Gastroesophageal sphincter (tissue), 3 donors: ENCODE data around the gene UMPS.

Experiments
- EP300 ChIP-seq: sonication (generic); formaldehyde crosslinking; IDR thresholded peaks from one replicate; pipeline ENCODE4 v1.6.1; 2017; ENCODE audit warnings: antibody characterized with exemption, mild to moderate bottlenecking
- POLR2A ChIP-seq, 2 donors: fragments of 450-650 bp; IDR thresholded peaks; one replicate each; pipeline ENCODE4 v1.6.1; 2017; ENCODE audit warnings: antibody characterized with exemption in 2 of 2, mild to moderate bottlenecking in 2 of 2, moderate library complexity in 1 of 2
- POLR2AphosphoS5 ChIP-seq: sonication (generic); formaldehyde crosslinking; IDR thresholded peaks from one replicate; pipeline ENCODE4 v1.6.1; 2017; ENCODE audit warnings: antibody characterized with exemption
- TF ChIP-seq, protein P1 (sequence below), 4 experiments: fragments of 200-600 bp in 2 of 4; fragments of 450-650 bp in 2 of 4; sonication (generic) in 1 of 4; IDR thresholded peaks; one replicate each; pipeline ENCODE4 v1.5.1; 2017 to 2019; ENCODE audit warnings: antibody characterized with exemption in 4 of 4, mild to moderate bottlenecking in 2 of 4, moderate library complexity in 2 of 4

DNA sequence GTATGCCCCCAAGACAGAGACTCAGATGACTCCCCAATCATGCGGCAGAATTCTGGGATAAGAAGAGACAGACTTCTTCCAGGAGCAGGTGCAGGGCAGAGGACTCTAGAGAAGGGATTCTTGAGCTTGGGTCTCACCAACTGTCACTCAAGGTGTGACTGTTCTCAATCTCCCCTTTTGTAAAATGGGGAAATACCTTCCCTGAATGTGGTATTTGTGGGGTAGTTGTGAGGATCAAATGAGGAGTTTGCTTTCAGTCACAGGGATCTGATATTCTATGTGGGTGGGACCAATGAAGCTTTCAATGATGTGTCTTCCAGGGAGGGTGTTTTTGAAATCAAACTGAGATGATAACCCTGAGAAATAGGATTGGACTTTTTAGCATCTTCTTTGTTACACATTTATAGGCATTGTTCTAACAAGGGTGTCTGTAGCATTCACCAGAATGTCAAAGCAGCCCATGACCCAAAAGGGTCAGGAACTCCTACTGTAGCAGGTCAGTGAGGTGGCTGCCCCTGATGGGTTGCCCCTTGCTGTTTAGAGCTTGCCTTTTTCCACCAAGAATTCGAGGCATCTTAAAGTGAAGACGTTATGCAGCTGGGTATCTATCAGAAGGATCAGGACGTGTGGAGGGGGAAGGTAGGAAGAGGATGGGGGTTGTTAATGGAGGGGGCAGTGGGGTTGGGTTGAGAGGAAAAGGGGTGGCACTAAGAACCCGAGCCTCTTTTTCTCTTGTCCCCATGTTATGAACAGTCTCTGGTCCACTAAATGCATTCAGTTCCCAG is 28.8 kb downstream of the UMPS start:
- TF ChIP-seq POLR2AphosphoS5 (no peak), EP300 (no peak), POLR2A (IDR thresholded peaks at IDR 0.05) (no peak)
- TF ChIP-seq, protein P1, sequence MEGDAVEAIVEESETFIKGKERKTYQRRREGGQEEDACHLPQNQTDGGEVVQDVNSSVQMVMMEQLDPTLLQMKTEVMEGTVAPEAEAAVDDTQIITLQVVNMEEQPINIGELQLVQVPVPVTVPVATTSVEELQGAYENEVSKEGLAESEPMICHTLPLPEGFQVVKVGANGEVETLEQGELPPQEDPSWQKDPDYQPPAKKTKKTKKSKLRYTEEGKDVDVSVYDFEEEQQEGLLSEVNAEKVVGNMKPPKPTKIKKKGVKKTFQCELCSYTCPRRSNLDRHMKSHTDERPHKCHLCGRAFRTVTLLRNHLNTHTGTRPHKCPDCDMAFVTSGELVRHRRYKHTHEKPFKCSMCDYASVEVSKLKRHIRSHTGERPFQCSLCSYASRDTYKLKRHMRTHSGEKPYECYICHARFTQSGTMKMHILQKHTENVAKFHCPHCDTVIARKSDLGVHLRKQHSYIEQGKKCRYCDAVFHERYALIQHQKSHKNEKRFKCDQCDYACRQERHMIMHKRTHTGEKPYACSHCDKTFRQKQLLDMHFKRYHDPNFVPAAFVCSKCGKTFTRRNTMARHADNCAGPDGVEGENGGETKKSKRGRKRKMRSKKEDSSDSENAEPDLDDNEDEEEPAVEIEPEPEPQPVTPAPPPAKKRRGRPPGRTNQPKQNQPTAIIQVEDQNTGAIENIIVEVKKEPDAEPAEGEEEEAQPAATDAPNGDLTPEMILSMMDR (IDR thresholded peaks at IDR 0.05), result no peak
